Stimulated activated CD8-positive, alpha-beta memory T cell treated with anti-CD3 and anti-CD28 coated beads, Interleukin-4, amount 100 ng/mL, for 4 hours (primary cell): ENCODE data around the gene ASB4.
"Not testable (repeated sequence)": the region's sequence is repeated elsewhere in the genome, so short reads cannot be mapped to it uniquely, and the experiment has no call there.

Experiments used
- DNase-seq, 2 donors: peaks; one replicate each; pipeline ENCODE4 v3.0.0-alpha.2; 2020; ENCODE audit warnings: low read depth in 2 of 2, low spot score in 1 of 2

Gene ASB4, protein sequence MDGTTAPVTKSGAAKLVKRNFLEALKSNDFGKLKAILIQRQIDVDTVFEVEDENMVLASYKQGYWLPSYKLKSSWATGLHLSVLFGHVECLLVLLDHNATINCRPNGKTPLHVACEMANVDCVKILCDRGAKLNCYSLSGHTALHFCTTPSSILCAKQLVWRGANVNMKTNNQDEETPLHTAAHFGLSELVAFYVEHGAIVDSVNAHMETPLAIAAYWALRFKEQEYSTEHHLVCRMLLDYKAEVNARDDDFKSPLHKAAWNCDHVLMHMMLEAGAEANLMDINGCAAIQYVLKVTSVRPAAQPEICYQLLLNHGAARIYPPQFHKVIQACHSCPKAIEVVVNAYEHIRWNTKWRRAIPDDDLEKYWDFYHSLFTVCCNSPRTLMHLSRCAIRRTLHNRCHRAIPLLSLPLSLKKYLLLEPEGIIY

GRCh38 chr7:95485391-95486123 lies at the start of gene ASB4:
Gene ASB4, plus strand, starts transcription at chr7:95485943. Its CDS starts 29 bp downstream, at chr7:95485972.
- DNase-seq = no peak

DNA sequence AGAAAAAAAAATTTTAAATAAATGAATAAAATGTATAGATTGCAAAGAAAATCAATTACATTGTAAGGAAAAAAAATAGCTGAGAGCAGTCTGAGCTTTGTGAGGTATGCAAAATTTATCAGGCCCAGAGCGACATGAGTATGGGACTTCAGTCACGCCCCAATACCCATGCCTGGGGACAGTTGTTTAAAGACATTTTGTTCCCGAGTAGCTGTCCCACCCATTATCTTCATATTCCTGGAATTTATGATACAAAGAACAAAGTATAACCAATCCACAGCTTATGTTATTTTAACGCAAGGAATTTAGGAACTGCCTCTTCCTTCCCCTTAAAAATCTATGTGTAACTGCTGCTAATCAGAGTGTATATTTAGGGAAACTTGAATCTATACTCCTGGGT lies 49.3 kb upstream of the ASB4 start:
- DNase-seq = no peak

DNA sequence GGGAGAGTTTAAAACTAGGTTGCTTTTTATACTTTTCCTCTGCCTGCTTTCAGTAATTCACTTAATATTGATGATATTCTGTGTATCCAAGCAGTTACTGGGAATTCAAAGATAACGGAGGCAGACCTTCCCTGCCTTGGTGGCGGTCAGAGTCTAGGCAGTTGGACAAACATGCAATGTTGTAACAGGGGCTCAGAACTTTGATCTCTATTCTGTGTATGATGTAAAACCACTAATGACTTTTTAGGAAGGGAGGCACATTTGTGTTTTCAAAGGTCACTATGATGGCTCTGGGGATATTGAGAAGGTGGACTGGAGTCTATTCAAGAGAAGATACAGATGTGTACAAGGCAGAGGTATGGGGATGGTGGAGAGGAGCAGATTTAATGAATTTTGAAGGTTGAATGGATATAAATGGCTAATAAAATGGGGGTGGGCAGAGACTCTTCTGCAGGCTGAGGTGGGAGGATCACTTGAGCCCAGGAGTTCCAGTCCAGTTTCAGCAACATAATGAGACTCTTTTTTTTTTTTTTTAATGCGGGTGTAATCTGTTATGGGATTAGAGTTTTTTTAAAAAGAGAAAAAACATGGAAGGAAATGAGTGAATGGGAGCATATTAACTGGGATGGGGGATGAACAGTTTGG lies 45.2 kb upstream of the ASB4 start:
- DNase-seq = no peak

GRCh38 chr7:95441042-95441823 lies 44.5 kb upstream of the ASB4 start:
- DNase-seq = no peak

DNA sequence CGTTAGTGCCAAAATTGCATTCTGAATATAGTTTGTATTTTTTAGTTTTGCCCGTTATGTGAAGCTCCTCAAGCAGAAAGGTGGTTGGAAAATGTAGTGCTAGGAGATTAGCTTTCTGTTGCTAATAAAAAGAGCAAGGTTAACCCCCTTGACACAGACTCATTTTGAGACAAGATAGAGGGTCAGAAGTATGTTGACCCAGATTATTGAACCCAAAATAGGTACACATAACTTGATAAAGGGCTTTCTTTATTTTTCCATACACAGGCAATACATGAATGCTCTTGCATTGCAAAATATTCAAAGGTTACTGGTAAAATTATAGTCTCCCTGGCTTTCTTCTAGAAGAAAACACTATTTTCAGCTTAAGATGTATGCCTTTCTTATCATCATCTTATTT lies 40.9 kb upstream of the ASB4 start:
- DNase-seq = no peak

DNA sequence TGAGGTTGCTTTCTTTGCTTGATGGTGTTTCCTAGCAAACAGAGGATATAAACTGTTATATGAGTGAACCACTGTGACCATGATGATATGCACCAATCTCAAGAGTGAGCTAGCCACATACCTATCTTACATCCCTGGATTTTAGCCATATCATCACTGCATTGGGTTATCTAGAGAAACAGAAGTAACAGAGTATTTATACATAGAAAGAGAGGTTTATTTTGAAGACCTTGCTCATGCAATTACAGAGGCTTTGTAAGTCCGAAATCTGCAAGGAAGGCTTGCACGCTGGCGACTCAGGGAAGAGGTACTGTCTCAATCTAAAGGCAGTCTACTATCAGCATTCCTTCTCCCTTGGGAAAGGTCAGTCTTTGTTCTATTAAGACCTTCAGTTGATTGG lies 39.1 kb upstream of the ASB4 start:
- no peak for DNase-seq

DNA sequence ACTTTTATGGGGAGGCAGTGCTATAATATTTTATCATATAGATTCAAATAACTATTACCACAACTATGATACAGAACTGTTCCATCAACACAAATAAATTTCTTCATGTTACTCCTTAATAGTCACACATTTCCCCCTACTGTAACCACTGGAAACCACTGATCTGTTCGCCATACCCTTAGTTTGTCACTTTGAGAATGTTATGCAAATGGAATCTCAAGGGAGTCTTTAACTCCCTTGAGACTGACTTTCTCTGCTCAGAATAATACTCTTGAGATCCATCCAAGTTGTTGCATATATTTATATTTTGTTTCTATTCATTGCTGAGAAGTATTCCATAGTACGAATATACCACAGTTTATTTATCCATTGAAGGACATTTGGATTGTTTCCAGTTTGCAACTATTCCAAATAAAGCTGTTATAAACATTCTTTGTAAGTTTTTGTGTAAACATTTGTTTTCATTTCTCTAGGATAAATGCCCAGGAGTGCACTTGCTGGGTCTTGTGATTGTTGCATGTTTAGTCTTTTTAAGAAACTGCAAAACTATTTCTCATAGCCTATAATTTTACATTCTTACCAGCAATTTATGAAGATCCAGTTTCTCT lies 31.2 kb upstream of the ASB4 start:
- DNase-seq = no peak

DNA sequence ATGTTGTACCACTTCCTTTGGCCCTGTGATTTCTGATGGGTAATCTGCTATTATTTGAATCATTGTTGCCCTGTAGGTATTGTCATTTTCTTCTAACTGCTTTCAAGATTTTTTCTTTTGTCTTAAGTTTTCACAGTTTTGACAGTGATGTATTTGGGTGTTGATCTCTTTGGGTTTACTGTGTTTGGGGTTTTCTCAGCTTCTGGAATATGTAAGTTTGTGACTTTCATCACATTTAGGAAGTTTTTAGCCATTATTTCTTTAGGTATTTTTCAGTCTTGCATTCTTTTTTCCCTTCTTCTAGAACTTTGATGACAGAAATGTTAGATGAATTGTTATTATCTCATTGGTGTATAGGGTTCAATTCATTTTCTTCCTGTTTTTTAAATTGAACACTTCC lies 27.8 kb upstream of the ASB4 start:
- DNase-seq = no peak

- not testable (repeated sequence) for DNase-seq
These were observed 25.1 kb upstream of the ASB4 start for GRCh38 chr7:95460653-95461052.

GRCh38 chr7:95467912-95468607 lies 17.7 kb upstream of the ASB4 start:
- DNase-seq = no peak

GRCh38 chr7:95469187-95469586 lies 16.6 kb upstream of the ASB4 start:
- DNase-seq = no peak

GRCh38 chr7:95469848-95470247 lies 15.9 kb upstream of the ASB4 start:
- no peak for DNase-seq

DNA sequence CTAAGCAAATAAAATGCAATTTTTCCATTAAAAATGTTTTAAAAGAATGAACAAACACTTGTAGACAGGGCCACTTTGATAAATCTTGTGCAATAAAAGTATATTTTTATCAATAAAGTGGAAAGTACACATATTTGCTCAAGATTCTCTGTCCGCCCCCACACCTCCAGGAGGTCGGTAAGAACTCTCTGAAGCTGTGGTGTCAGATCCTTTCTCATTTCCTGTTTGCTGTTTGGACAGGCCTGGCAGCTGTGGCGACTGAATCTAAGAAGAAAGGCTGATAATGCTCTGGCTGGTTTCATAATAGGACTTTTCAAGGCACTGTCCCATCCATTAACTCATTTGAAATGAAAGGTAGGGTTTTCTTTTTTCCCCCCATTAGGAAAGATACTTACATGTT lies 15.3 kb upstream of the ASB4 start:
- DNase-seq = no peak

DNA sequence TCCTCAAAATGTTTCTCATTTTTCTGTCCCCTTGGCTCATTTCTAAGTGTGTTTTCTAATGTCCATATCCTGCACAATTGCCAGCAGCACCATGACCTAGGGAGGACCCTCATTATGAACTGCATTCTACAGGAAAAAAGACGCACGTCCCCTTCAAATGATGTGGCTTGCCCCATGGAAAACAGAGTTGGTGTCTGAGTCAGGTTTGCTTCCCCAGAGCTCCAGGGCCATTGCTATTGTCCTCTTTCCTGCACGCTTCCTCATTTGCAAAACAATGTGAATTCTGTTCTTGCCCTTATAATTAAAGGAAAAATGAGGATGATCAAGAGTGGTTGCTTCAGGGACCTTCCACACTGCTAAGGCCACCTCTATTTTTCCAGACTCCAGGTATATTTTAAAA lies 14.7 kb upstream of the ASB4 start:
- DNase-seq = no peak

GRCh38 chr7:95472581-95473161 lies 13.1 kb upstream of the ASB4 start:
- no peak for DNase-seq

DNA sequence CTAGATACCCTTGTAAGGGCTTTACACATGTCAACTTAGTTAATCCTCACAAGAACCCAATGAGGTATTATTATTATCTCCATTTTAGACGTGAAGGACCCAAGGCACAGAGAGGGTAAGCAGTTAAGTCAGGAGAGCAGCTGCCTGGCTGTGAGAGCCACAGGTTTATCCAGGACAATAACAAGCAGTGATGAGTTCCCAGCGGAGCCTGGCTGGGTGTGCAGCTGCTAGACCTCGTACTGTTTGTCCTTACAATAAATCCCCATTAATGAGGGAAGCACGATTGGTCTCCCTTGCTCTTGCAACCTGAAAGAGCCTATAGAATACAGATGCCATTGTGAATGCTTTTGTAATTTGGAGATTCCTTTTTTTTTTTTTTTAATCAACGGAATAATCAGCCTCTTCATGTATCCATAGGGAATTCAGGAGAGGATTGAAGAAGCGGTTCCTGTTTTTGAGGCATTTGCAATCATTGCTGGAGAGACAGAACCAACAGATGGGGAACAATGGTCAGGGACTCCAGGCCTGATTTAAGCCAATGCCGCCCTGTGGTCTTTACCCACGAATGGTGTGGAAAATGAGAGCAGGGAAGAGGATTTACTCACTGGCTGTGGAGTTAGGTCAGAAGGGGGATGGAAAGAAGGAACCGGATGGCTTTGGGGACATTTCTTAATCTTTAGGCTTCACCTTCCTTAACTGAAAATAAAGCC lies 12.3 kb upstream of the ASB4 start:
- no peak for DNase-seq

DNA sequence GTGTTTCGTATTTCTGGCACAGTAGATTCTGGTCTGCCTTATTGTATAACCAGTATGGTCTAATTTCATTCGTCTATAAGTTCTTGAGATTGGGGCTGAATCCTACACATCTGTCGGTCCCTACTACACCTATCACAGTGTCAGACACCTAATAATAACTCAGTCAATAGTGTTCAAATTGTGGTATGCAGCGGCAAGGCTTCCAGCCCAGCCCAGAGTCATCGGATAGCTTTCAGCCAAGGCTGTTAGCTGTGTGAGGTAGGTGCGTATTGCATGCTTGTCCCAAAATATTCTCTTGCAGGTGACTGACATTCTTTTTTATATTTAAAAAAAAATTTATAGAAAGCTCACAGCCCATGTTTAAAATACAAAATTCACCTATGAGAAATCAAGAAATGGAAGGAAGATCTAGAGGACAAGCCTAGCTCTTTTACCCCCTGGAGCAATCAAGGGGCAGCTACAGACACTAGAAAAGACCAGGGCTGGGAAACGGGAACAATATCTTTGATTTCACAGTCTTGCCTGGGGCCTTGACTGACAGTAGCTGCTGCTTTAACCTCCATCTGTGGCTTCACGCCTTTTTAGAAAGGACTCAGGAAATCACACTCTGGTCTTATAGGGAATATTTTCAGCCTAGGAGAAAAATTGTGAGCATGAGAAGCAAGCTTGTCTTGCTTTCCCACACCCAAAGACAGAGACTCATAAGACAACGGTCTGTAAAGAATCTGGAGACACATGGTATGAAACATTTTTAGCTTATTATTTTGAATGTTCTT lies 9.5 kb upstream of the ASB4 start:
- DNase-seq = no peak

DNA sequence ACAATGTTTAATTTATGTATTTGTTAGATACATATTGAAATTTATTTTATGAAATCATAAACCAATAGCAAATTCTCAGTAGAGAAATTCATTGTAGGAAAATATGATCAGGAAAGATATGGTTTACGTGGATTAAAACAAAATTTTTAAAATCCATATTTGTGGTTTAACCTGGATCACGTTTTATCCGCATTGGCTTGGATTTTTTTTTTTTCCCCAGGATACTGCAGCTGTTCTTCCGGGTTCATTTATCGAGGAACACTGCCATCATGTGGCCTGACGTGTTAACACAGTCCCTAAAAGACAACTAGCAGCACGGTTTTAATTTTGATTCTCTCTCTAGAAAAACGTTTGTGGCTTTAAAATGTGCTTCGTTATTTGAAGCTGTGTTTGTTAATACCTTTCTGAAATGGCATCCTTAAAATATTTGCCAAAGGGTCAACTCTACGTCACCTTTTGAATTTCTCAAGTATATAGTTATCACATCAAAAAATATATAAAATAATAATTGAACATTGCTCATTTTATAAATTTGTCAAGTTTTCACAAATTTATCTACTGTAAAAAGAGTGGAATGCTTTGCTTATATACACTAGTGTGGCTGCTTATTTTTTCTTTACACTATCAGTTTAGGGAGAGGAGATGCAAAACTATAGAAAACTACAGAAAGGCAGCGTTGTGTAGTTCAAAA lies 8.7 kb upstream of the ASB4 start:
- no peak for DNase-seq
